ENCODE data around the gene CLCNKB. TPM values are rescaled to one million over a fixed set of nuclear protein-coding genes. Genes with fewer than 3 reads are reported as not detected.

The CLCNKB gene
- total RNA-seq, 1 donor from 2014 or later: 0.18 TPM

DNA sequence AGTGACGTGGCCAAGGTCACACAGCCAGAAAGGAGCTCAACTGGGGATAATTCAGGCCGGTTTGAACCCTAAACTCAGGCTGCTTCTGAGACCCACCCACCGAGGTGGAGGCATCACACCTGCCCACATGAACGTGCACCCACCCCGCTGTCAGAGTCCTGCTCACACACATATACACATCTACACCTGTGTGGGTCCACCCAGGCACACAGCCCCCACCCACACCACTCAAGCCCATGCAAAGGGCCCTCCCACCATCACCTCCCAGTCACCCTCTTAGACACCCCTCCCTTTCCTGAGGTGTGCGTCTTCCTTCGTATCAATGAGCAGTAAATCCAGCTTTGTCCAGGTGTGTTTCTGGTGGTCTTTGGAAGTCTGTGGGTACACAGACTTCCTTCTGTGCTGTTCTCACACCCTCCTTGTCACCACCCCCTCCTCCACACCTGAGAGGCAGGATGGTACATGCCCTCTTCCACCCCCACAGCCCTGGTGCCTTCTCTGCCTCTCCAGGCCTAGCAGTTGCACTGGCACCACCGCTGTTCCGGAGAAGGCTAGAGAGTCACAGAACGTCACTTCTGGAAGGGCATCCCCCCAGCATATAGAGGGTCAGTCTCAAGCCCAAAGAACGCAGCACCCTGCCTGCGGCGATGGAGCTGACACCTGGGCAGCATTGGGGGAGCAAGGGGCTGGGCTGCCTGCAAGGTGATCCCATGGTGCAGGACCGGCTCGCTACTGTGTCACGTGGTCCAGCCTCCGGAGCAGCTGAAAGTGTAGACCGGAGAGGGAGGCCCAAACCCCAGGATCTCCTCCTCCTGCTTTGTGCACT lies 48.7 kb downstream of the CLCNKB start:
- Histone ChIP-seq H3K27me3 (ENCODE audit: low read depth) (no peaks in the 10 kb centered on the region), H3K4me1 (peaks cover 13% of the 10 kb centered on the region), H3K27ac (no peak overlapping the region), H3K4me3 (no peak overlapping the region), H3K9me3 (no peaks in the 10 kb centered on the region), H3K36me3 (no peaks in the 10 kb centered on the region)
- ATAC-seq (no peak), DNase-seq (no peak)
- TF ChIP-seq, protein P1, sequence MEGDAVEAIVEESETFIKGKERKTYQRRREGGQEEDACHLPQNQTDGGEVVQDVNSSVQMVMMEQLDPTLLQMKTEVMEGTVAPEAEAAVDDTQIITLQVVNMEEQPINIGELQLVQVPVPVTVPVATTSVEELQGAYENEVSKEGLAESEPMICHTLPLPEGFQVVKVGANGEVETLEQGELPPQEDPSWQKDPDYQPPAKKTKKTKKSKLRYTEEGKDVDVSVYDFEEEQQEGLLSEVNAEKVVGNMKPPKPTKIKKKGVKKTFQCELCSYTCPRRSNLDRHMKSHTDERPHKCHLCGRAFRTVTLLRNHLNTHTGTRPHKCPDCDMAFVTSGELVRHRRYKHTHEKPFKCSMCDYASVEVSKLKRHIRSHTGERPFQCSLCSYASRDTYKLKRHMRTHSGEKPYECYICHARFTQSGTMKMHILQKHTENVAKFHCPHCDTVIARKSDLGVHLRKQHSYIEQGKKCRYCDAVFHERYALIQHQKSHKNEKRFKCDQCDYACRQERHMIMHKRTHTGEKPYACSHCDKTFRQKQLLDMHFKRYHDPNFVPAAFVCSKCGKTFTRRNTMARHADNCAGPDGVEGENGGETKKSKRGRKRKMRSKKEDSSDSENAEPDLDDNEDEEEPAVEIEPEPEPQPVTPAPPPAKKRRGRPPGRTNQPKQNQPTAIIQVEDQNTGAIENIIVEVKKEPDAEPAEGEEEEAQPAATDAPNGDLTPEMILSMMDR (IDR thresholded peaks at IDR 0.05): no peak
- intact Hi-C loops (cut with DNase I): no loop called here

DNA sequence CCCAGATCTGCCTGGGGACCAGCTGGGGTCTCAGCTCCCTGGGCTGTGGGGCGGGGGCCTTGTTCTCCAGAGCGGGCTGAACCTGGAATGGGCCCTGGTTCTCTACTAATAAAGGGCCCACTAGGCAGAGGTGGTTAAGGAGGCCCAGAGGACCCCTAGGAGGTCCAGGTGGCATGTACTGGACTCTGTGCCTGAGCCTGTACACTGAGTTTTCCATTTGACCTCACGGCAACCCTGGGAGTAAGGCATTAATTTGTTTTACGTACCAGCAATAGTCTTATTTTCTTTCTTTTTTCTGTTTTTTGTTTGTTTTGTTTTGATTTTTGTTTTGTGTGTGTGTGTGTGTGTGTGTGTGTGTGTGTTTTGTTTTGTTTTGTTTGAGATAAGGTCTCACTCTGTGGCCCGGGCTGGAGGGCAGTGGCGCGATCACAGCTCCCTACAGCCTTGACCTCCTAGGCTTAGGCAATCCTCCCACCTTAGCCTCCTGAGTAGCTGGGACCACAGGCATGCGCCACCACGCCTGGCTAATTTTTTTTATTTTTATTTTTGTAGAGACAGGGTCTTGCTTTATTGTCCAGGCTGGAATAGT lies 49.4 kb downstream of the CLCNKB start:
- DNase-seq (no peak), ATAC-seq (no peak)
- TF ChIP-seq, protein P1 (IDR thresholded peaks at IDR 0.05): no peak
- Histone ChIP-seq H3K36me3 (no peaks in the 10 kb centered on the region), H3K27me3 (ENCODE audit: low read depth) (no peaks in the 10 kb centered on the region), H3K27ac (no peak overlapping the region), H3K4me3 (no peak overlapping the region), H3K4me1 (peaks cover 12% of the 10 kb centered on the region), H3K9me3 (no peaks in the 10 kb centered on the region)
- intact Hi-C loops (cut with DNase I): no loop called here

DNA sequence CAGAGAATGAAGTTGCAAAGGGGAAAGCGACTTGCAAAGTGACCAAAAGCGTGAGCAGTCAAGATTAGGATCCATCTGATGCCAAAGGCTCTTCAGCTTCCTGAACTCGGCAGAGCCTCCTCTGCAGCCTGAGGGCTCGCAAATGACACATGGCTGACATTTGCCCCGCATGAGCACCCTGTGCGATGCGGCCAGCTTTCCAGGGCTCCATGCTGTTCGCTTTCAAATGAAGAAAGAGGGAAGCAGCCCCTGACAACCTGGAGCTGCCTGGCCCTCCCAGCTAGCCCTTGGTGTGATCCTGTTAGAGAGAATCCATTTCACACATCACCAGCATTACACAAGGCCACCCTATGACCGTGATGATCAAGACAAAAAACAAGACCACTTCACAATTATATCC lies 50.0 kb downstream of the CLCNKB start:
- TF ChIP-seq, protein P1 (IDR thresholded peaks at IDR 0.05): no peak
- H3K27me3 ChIP-seq (ENCODE audit: low read depth): no peaks in the 10 kb centered on the region
- ATAC-seq (no peak), DNase-seq (no peak)
- no peak overlapping the region for H3K4me3 ChIP-seq
- H3K36me3 ChIP-seq: no peaks in the 10 kb centered on the region
- no peak overlapping the region for H3K27ac ChIP-seq
- no peaks in the 10 kb centered on the region for H3K9me3 ChIP-seq
- intact Hi-C loops (cut with DNase I): no loop called here
- H3K4me1 ChIP-seq: peaks cover 6% of the 10 kb centered on the region

DNA sequence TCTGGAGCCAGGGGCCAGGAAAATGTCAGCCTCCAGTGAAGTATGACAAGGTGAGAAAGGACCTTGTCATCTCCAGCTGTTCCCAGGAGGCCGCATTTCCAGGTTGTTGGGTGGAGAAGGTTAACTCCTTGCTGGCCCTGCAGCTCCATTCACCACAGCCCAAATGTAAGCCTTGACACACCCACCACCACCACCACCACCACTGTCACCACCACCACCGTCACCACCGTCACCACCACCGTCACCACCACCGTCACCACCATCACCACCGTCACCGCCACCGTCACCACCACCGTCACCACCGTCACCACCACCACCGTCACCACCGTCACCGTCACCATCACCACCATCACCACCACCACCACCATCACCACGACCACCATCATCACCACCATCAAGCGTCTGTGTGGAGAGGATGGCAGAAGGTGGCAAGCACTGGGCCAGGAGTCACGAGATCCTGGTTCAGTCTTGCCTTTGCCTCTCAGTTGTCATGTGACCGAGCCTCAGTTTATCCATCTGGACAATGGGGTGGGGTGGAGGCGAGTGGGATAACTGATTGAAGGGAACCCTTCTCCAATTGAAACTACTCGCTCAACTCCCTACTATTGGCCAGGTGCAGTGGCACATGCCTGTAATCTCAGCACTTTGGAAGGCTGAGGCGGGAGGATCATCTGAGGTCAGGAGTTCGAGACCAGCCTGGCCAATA lies 51.0 kb downstream of the CLCNKB start:
- Histone ChIP-seq H3K27me3 (ENCODE audit: low read depth) (no peaks in the 10 kb centered on the region), H3K27ac (no peak overlapping the region), H3K36me3 (no peaks in the 10 kb centered on the region), H3K4me3 (no peak overlapping the region), H3K9me3 (no peaks in the 10 kb centered on the region), H3K4me1 (no peaks in the 10 kb centered on the region)
- intact Hi-C loops (cut with DNase I): no loop called here
- TF ChIP-seq, protein P1 (IDR thresholded peaks at IDR 0.05): no peak
- ATAC-seq (no peak), DNase-seq (no peak)

DNA sequence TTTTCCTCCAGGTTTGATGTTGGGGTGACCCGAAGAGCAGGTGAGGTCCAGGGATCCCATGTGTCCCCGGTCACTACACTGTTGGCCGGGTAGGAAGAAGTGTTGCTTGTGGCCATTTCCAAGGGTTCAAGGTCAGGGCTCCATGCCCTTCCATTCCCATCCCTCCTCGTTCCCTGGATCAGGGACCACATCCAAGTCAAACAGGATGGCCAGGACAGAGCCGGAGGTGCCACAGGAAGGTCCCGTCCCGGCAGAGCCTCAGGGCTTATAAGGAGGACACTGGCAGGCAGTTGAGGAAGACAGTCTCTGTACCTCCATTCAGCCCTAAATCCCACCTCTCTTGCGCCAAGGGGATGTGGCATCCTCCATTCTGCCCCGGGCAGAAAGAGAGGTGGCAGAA lies 51.9 kb downstream of the CLCNKB start:
- ATAC-seq (no peak), DNase-seq (no peak)
- H3K27me3 ChIP-seq (ENCODE audit: low read depth): no peaks in the 10 kb centered on the region
- intact Hi-C loops (cut with DNase I): no loop called here
- no peaks in the 10 kb centered on the region for H3K36me3 ChIP-seq
- H3K4me1 ChIP-seq: no peaks in the 10 kb centered on the region
- TF ChIP-seq, protein P1 (IDR thresholded peaks at IDR 0.05): no peak
- H3K27ac ChIP-seq: no peak overlapping the region
- no peak overlapping the region for H3K4me3 ChIP-seq
- no peaks in the 10 kb centered on the region for H3K9me3 ChIP-seq
